AG09319 (cell line): ENCODE results near the gene EXOSC2.

Experiments used
- DNase-seq: peaks from one replicate; pipeline ENCODE4 v3.0.0-alpha.2; 2010; ENCODE audit warnings: low read depth; ENCODE audit errors: extremely low read depth
- CTCF ChIP-seq: IDR thresholded peaks from 2 replicates; pipeline ENCODE4 v1.5.1; 2011; ENCODE audit warnings: low read depth, mild to moderate bottlenecking, inconsistent platforms, low read length, moderate library complexity

EXOSC2 gene

DNA sequence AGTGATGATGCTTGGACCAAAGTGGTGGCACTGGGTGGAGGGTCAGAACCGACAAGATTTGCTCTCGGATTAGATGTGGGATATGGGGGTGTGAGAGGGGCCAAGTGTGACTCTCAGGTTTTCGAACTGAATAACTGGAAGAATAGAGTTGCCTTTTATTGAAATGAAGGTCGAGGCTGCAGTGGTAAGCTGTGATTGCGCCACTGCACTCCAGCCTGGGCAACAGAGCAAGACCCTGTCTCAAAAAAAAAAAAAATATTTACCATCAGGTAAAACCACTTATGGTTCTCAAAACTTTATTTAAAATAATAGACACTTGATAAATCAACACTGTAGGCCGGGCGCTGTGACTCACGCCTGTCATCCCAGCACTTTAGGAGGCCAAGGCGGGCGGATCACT, 27.2 kb downstream of the EXOSC2 start:
- TF ChIP-seq CTCF = no peak
- no peak for DNase-seq

DNA sequence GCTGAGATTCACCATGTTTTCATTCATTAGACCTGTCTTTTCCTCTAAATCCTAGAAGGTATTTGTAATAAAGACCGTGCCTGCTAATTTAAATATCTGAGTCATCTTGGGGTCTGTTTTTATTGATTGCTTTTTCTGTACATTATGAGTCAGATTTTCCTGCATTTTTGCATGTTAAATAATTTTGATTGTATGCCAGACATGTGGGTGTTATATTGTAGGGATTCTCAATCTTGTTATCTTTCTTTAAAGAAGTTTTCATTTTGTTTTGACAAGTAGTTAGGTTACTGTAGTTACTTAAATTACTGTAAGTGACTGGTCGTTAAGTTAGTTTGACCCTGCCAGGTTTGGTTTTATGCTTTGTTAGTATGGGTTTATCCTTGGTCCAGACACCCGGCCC, 35.1 kb downstream of the EXOSC2 start:
- no peak for DNase-seq
- no peak for TF ChIP-seq CTCF

DNA sequence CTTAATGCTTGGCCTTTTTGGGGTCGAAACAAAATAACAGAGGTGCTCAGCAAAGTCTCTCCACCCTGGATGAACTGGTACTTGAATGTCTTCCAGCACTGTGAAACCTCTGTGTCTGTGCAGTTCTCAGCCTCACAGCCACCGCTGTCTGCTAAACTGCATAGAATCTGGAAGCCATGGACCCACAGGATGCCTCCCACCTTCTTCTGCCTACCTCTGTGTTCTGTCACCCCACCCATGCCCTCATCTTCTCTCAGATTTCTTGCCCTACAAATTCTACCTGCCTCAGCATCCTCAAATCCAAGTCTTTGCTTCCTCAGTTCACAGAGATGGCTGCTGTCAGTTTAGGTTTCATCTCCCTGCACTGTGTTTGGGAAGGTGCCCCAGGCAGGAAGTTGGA, 35.6 kb downstream of the EXOSC2 start:
- no peak for DNase-seq

GRCh38 chr9:130731355-130731754, 37.8 kb downstream of the EXOSC2 start:
- no peak for TF ChIP-seq CTCF
- DNase-seq = no peak

More for the DNA sequence above, 35.6 kb downstream of the EXOSC2 start:
- TF ChIP-seq CTCF = no peak

- no peak for DNase-seq
- peak; percentile 3; the same call in 1 of the 2 replicates for TF ChIP-seq CTCF
Measured at GRCh38 chr9:130732136-130732535, 38.6 kb downstream of the EXOSC2 start.

DNA sequence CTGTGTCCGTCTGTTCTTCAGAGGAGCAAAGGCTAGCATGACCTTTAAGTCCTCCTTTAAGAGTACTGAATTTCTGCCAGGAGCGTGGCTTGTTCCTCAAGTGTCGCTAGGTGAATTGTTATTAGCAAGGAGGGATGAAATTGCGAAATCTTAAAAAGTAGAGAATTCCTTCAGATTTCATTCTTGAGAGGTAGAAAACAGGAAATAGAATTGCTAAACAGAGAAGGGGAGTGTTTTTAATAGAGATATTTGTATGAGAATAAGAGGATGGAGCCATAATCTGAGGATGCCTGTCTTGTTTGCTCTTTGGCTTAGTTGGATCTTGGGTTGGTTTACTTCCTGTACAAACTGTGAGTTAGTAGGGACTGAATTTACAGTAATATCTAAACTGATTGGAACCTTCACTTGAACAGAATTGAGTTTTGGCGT, 39.2 kb downstream of the EXOSC2 start:
- no peak for DNase-seq
- TF ChIP-seq CTCF = no peak

DNA sequence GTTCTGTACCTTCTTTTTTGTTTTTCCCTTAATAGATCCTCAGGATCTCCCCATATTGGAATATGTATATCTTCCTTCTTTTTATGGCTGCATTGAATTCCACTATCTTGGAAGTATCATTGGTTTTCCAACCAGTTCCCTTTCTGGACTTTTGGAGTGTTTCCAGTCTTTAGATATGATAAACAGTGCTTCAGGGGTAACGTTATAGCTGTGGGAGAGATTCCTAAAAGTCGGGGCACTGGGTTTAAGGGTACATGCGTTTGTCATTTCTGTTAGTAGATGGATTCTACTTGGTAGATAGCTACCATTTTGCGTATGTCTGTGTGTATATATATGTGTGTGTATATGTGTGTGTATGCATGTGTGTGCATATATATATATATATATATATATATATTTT, 42.0 kb downstream of the EXOSC2 start:
- DNase-seq = no peak

More for the DNA sequence above, 42.0 kb downstream of the EXOSC2 start:
- no peak for TF ChIP-seq CTCF
